Liver (tissue), 3 donors: ENCODE measurements around the gene GRAP2.

Source experiments
- ATF3 ChIP-seq: IDR thresholded peaks from 2 replicates; pipeline ENCODE4 v1.6.1; 2016; ENCODE audit warnings: antibody characterized with exemption
- CTCF ChIP-seq: fragments of 150-350 bp; IDR thresholded peaks from 2 replicates; pipeline ENCODE4 v1.5.1; 2017; ENCODE audit warnings: improper control_type of control experiment, low read depth, low read length; ENCODE audit not compliant: missing input control
- MAX ChIP-seq: IDR thresholded peaks from 2 replicates; pipeline ENCODE4 v1.6.1; 2016; ENCODE audit warnings: antibody characterized with exemption
- RAD21 ChIP-seq, 2 donors: IDR thresholded peaks; 2 replicates each; pipeline ENCODE4 v1.6.1; 2016; ENCODE audit warnings: antibody characterized with exemption in 2 of 2, mild to moderate bottlenecking in 2 of 2
- REST ChIP-seq: IDR thresholded peaks from 2 replicates; pipeline ENCODE4 v1.6.1; 2016; ENCODE audit warnings: antibody characterized with exemption, mild to moderate bottlenecking
- TAF1 ChIP-seq: conservative IDR thresholded peaks from 2 replicates; pipeline ENCODE4 v1.6.1; 2016; ENCODE audit warnings: antibody characterized with exemption, mild to moderate bottlenecking
- YY1 ChIP-seq: IDR thresholded peaks from 2 replicates; pipeline ENCODE4 v1.6.1; 2016; ENCODE audit warnings: antibody characterized with exemption, mild to moderate bottlenecking
- ZBTB33 ChIP-seq: IDR thresholded peaks from 2 replicates; pipeline ENCODE4 v1.6.1; 2016; ENCODE audit warnings: antibody characterized with exemption
- donor health status: healthy.
- donor health status: healthy.

GRCh38 chr22:39935116-39935515, 34.2 kb downstream of the GRAP2 start:
- TF ChIP-seq CTCF (no peak), REST (no peak), ATF3 (no peak), MAX (no peak), ZBTB33 (no peak), YY1 (no peak), TAF1 (no peak), RAD21 (IDR thresholded peaks at IDR 0.05) (no peak)
